Measurements from ENCODE around the gene TMEM205.
"Not testable (repeated sequence)": the region's sequence is repeated elsewhere in the genome, so short reads cannot be mapped to it uniquely, and the experiment has no call there.

TMEM205 gene

GRCh38 chr19:11338569-11339253 lies 7.4 kb downstream of the TMEM205 start:
- no peak for DNase-seq

DNA sequence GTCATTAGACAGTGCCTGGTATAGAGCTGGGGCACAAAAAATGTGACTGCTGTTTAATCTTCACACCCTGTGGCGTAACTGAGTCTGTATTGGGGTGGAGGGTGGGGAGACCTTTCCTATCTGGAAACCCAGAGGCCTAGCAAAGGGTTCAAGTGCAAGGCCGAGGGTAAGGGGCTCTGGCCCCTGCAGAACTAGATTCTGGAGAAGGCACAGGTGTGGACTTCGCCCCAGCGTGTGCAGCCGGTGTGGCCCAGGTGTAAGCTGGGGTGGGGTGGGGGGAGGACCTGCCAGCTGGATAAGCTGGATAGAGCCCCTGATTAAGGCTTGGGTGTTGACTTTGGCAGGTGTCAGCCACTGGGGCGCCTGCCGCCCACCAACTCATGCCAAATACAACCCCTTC lies 7.9 kb downstream of the TMEM205 start:
- DNase-seq, result no peak

DNA sequence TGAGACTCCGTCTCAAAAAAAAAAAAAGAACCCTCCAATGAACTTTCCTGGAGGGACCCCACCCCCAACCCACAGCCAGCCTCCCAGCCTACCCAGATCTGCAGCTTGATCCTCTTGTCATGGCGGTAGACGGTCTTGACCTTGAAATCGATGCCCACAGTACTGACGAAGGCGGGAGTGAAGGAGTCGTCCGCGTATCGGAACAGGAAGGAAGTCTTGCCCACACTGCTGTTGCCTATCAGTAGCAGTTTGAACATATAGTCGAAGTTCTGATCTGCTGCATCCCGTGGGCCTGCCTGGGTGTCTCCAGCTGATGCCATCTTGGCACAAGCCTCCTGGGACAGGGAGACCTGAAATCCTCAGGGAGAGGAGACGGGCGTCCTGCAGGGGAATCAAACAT lies 9.0 kb downstream of the TMEM205 start:
- no peak for DNase-seq

GRCh38 chr19:11335449-11336146 lies 10.5 kb downstream of the TMEM205 start:
- DNase-seq, result no peak

DNA sequence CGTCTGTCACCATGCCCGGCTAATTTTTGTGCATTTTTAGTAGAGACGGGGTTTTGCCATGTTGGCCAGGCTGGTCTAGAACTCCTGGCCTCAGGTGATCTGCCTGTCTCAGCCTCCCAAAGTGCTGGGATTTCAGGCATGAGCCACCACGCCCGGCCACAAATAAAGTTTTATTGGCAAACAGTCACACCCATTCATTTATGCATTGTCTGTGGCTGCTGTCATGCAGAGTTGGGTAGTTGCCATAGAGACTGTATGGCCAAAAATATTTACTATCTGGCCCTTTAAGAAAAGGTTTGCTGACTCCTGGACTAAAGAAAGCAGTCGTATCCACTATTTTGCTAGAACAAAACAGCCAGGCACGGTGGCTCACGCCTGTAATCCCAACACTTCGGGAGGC lies 12.2 kb downstream of the TMEM205 start:
- DNase-seq, result not testable (repeated sequence)

GRCh38 chr19:11332822-11333221 lies 13.2 kb downstream of the TMEM205 start:
- DNase-seq, result no peak

- DNase-seq, result no peak
These were observed 14.6 kb downstream of the TMEM205 start for GRCh38 chr19:11331502-11331901.

DNA sequence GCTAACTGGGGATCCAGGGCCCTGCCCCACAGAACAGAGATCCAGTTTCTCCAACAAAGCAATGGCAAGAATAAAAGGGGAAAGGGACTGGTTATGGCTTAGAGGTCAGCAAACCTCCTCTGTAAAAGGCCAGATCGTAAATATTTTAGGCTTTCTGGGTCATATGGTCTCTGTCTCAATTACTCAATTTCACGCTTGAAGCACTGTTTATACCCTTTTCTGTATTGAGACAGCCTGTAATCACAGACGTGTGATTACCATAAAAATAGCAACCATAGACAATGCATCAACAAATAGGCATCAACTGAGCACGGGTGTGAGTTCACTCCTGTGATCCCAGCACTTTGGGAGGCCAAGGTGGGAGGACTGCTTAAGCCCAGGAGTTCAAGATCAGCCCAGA lies 15.9 kb downstream of the TMEM205 start:
- no peak for DNase-seq

DNA sequence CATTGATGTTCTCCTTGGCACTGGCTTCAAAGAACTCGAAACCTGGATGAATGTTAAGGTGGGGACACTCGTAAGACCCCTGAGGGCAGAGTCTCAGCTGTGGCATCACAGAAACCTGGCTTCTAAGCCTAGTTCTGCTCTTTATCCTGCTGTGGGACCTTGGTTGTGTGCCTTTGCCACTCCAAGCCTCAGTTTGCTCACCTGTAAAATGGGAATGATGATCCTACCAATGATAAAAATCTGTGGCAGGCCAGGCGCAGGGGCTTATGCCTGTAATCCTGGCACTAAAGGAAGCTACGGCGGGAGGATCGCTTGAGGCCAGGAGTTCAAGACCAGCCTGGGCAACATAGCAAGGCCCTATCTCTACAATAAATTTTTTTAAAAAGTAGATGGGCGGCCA lies 20.5 kb downstream of the TMEM205 start:
- no peak for DNase-seq

- no peak for DNase-seq
These were observed 21.2 kb downstream of the TMEM205 start for GRCh38 chr19:11324748-11325389.

GRCh38 chr19:11324079-11324661 lies 21.9 kb downstream of the TMEM205 start:
- DNase-seq, result no peak

DNA sequence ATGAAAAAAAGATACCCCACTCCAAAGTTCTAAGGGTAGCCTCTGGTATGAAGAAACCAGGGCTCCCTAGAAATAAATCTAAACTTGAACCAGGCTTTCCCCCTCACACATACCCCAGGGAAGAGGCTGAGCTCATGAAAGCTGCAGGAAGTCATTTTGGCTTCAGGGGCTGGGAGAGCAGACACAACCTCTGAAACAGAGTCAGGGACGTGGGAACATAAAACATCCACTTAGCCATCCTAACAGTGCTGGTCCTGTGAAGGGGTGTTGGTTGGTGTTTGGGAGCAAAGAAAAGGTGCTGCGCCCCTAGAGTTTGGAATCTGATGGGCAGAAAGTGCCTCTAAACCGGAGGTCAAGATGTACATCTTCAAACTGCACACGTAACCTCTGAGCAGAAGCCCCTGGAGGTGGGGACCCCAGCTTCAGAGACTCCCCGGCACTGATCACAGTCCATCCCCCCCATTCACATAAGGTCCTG lies 22.4 kb downstream of the TMEM205 start:
- DNase-seq, result no peak

DNA sequence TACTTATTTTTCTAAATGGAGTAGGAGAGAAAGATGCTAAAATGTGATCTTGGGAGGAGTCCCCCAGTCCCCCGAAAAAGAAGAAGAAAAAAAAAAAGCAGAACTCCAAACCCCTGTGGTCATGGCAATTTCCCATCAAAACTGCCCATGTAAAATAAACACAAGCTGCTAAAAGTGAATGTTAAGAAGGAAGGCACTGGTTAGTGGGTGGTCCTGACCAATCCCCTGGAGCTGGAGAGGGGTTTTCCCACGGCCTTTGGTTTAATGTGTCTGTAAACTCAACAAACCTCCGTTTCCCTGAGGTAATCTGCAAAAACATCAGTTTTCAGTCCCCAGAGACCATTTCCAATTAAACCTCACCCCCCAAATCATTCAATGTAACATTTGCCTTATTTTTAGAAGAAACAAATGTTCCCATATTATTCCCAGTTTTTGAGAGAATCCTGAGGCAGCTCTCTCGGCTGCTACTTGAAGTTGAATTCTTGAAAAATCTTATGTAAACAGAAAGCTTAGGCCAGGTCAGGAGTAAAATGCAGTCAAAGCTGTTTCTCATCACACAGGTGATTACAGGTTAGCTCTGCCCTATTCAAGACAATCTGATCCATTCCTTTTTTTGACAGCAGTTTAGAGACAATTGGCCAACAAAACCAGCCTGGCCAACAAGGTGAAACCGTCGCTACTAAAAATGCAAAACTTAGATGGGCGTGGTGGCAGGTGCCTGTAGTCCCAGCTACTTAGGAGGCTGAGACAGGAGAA lies 23.6 kb downstream of the TMEM205 start:
- DNase-seq, result no peak

DNA sequence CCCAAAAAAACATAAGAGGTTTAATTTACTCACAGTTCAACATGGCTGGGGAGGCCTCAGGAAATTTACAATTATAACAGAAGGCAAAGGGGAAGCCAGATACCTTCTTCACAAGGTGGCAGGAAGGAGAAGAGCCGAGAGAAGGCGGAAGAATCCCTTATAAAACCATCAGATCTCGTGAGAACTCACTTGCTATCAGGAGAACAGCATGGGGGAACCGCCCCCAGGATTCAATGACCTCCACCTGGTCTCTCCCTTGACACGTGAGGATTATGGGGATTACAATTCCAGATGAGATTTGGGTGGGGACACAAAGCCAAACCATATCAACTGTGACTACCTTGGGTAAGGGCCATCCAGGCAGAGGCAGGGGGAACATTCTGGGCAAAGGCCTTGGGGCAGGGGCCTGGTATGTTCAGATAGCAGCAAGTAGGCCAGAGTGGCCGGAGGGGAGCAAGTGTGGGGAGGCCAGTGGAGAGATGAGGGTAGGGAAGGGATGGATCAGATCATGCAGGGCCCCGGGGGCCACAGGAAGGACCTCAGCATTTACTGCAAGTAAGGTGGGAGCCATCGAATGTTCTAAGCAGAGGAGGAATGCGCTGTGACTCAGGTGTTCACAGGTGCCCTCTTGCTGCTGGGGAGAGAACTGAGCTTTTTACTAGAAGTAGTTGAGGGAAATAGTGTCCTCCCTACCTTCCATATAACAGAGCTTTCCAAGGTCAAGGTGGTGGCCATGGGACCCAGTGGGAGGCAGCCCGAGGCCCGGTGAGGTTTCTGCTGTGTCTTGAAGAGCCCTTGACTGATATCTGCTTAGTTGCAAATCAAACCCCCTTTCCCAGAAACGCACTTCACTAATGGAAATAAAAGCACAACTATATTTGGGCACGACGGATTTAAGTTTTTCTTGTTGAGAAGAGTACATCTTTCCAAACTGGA lies 24.6 kb downstream of the TMEM205 start:
- DNase-seq, result no peak

DNA sequence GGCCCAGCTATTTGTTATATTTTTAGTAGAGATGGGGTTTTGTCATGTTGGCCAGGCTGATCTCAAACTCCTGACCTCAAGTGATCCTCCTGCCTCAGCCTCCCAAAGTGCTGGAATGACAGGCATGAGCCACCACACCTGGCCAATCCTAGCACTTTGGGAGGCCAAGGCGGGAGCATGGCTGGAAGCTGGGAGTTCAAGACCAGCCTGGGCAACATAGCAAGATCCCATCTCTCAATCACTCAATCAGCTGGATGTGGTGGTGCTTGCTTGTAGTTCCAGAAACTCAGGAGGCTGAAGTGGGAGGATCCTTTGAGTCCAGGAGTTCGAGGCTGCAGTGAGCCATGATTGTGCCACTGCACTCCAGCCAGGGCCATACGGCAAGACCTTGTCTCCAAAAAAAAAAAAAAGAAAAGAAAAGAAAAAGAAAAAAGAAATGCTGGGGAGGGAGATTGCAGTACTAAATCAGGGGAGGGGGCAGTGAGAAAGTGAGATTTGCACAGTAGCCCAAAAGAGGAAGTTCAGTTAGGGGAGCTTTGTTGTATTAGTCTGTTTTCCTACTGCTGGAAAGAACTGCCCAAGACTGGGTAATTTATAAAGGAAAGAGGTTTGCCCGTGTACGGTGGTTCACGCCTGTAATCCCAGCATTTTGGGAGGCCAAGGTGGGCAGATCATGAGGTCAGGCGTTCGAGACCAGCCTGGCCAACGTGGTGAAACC lies 25.6 kb downstream of the TMEM205 start:
- not testable (repeated sequence) for DNase-seq

DNA sequence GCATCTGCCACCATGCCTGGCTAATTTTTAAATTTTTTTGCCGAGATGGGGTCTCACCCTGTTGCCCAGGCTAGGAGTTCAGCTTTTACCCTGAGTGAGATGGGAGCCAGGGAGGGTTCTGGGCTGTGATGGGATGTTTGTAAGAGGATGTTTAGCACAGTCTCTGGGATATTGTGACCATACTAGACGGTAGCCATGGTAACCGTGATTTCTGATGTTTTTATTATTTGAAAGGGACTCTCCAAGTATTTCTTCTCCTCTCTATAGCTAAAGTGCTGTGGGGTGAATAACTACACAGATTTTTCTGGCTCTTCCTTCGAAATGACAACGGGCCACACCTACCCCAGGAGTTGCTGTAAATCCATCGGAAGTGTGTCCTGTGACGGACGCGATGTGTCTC lies 39.7 kb downstream of the TMEM205 start:
- no peak for DNase-seq

GRCh38 chr19:11304936-11305335 lies 41.1 kb downstream of the TMEM205 start:
- no peak for DNase-seq

DNA sequence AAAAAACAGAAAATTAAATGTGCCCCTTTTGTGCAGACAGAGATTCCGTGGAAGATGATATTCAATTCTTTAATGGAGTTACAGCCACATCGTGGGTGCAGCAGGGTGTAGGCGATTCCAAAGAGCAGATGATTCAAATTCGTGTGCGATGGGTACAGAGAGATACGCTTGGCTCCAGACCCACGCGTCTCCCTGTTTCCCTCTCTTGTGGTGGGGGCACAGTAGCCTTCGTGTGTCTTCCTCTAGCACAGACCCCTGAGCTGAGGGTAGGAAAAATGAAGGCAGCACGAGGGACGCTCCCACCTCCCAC lies 45.3 kb downstream of the TMEM205 start:
- no peak for DNase-seq

- no peak for DNase-seq
These were observed 45.9 kb downstream of the TMEM205 start for GRCh38 chr19:11299946-11300810.

DNA sequence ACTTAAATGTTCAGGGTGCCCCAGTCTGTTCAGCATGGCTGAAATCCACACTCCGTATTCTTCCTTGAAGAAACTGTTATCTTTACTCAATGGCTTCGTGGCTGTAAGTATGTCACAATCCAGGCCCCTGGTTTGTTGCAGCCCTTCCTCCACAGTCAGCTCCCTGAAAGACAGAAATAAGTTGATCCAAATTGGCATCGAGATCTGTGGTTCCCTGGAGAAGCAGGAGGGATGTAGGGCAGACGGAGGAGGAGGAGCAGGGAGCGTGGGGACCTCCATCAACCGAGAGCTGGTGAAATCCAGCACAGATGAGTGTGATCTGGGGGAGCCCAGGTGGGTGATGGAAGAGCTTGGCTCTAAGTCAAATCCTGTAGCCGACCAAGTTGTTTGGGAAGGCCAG lies 49.8 kb downstream of the TMEM205 start:
- DNase-seq, result no peak
